ENCODE results near the gene FGFR3.
A peak's percentile ranks its signal among the peaks of the same experiment; 100 is the strongest.

Gene FGFR3

DNA sequence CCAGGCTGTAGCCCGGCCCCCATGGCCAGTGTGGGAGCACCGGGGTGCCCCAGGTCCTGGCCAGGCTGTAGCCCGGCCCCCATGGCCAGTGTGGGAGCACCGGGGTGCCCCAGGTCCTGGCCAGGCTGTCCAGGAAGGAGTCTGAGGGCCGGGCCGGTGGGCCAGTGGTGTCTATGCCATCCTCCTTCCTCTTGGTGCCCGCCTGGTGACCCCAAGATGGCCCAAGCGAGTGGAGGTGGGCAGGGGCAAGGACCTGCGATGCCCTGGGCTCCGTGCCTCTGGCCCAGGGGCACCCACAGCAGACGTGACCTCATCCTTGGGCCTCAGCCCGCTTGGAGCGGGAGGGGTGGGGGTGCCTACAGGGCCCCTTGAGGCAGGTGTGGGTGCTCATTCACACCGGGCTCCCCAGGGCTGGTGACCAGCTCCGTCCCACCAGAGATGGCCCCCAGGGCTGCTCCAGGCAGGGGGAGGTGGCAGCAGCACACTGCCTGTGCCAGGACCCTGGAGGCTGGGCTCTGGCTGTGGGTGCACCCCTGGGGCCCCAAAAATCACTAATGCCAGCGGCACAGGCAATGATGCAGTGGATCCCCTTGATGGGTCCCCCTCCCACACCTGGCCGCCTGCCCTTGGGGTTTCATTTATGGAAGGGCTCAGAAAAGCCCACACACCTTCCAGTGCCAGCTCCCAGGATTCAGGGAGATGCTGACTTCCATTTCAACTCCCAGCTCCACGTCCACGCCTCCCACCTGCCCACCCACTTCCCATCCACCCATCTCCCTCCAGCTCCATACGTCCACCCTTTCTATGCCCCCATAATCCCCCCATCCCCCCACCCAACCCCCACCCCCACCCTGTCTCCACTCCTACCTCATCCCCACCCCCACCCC is 36.0 kb upstream of the FGFR3 start:
- DNase-seq = no peak

DNA sequence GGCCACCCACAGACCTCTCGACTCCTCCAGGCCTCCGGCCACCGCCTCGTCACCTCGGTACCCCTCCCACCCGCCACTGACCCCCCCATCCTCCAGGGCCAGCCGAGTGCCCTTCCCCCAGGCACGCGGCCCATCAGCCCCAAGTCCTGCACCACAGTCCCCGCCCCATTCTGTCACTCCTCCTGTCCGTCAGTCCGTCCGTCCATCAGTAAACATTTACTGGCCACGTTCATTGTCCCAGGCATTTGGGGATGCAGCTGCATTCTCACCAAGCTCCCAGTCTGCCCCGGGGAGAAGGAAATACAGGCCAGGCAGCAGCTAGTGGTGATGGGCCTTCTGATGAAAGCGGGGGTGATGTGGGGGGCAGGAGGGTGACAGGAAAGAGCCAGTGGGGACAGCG is 35.3 kb upstream of the FGFR3 start:
- peak; percentile 1 for DNase-seq

DNA sequence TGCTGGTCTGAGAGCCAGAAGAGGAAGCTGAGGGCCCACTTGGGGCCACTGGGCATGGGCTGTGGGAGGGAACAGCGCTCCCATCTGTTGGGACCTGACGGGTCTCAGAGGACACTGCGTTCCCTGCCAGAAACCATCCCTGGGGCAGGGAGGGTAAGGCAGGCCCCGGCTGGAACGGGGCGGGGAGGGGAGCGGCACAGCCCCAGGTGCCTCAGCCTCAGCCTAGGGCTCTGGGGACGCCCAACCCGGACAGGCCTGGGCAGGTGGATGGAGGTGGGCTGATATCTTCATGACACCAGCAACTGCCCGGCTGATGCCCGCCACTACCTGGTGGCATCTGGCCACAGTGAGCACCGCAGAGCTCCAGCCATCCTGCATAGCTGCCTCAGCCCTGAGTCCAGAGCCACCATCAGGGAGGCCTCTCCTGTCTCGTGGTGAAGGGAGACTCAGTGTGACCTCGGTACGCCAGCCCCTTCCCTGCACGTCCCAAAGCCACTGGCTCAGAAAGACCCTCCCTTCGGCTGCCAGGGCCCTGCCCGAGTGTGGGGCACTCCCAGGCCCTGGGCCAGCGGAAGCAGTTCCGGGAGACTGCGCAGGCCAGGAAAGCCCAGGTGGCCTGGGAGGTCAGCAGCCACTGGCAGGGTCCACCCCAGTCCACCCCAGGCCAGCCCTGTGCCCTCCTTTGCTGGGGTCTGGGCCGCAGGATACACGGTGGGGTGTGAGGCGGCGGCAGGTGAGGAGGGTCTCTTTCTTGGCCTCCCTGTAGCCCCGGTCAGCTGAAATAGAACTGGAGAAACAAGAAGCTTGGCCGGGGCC is 34.6 kb upstream of the FGFR3 start:
- DNase-seq = no peak

DNA sequence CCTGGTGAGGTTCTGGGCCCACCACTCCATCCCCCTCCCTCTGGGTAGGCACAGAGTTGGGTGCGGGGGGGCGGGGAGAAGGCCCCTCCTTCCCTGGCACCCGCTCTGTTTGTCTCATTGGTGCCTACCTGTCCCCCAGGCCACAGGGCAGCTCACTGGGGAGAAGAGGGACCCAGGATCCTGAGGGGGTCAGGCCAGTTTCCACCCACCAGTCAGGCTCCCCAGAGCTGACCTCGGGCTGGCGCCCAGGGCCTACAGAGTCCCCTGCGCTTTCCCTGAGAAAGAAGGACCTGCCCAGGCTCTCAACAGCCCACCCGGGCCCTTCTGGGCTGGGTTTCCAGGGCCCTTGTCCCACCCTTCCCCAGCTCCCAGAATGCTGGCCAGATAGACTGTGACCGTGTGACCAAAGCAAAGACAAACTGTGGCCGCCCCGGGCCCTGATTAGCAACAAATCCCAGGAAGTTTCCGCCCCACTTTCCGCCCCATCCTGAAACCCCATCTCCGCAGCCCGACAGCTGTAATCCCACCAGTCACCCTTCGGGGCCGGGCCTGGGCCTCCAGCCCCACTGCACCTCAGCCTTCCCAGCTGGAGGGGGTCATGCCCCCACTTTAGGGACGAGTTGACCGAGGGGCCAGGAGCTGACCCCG is 33.8 kb upstream of the FGFR3 start:
- DNase-seq = no peak

DNA sequence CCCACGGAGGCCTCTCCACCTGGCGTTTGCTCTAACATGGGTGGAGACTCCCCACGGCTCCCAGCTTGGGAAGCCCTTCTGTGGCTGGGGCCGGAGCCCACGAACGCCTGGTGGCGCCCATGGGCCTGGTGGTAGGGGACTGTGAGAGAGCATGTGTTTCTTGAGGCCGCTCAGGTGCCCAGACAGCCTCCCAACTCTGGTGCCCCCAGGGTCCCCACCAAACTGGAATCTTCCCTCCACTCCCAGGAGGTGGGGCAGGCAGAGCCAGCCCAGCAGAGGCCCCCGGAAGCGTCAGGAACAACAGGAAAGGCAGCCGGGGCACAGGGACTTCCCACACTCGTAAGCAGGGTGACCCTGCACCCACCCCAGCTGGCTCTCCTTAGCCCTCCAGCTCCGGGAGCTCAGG is 33.3 kb upstream of the FGFR3 start:
- no peak for DNase-seq

DNA sequence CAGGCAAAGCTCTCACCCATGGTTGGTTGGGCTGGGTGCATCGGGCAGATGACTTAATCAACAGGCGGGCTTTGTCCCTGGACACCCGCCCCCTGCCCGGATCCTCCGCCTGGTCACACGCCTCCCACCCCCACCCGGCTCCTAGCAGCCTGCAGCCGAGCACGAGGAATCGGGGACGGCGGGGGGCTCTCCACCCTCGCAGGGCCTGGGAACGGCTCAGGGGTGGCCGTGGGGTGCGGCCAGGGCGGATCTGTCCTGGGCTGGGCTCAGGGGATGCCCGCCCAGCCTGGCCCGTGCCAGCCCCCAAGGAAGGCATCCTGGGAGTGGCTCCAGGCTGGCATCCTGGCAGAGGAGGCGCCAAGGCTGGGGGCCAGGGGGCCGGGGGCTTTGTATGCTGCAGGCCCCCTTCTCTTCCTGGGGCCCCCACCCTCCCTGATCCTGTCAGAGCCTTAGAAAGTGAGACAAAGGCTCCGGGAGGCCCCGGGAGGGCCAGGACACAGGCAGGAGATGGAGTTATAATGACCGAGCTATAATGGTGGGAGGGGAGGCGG is 32.5 kb upstream of the FGFR3 start:
- peak; percentile 70 for DNase-seq

DNA sequence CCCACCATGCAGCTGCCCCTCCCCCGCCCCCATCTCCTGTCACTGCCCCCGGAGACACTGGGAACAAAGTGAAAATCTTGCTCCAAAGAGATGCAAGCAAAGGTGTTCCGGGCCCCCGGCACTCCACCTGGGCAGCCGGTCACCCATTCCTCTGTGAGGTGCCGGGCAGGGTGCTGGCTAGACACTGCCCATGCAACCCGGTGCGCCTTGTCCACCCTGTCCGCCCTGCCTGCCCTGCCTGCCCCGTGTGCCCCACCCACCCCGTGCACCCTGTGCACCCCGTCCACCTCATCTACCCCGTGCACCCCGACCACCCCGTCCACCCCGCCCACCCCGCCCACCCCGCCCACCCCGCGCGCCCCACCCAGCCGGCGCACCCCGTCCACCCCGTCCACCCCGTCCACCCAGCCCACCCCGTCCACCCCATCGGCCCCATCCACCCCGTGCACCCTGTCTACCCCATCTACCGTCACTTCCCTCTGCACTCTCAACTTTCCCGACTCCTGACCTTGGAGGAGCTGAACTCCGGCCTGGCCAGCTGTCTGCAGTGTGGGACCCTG is 31.9 kb upstream of the FGFR3 start:
- no peak for DNase-seq

DNA sequence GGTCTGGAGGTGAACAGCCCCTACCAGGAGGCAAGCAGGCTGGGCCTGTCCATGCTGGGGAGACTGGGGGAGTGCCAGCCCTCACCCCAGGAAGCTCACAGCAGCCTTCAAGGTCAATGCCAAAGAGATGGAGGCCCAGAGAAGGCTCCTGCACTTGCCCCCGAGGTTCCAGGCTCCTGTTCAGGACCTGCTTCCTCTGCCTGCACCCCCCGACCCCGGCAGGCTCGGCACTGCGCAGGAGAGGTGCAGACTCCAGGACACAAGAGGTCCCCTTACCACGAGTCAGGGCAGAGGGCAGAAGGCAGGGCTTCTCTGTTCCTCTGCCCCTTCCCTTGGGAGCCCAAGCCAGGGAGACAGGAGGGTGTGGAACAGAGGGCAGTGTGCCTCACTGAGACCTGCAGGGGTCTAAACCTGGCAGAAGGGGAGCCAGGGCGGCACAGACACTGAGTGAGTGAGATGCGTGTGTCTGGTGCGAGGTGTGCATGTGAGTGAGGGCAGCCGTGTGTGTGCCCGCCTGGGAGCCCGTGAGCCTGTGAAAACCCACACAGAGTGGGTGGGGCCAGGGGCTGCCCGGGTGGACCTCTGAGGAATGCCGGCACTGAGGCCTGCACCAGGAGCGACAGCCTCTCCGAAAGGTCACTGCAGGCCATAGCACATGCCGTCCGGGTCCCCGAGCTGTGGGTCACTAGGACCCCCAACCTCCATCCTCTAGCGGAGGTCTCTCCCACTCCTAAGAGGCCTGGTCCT is 30.7 kb upstream of the FGFR3 start:
- no peak for DNase-seq

DNA sequence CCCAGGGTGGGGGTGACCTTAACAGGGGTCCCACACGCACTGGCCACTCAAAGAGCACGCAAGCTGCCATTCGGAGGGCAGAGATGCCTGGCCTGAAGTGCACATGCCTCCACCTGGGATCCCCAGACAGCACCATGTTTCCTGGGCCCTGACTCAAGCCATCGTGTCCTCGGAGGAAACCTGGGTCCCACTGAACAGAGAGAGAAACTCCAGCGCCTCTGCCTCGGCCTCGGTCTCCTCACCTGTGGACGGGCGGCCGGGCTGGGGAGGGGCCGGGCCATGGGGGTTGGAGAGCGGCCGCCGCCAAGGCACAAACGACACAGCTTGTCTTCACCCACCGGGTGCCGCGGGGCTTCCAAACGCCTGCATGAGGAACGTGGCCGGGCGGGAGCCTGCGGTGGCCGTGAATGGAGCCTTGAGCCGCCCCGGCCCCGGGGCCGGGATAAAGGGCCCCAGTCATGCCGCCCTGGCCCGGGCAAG is 30.0 kb upstream of the FGFR3 start:
- DNase-seq = no peak

DNA sequence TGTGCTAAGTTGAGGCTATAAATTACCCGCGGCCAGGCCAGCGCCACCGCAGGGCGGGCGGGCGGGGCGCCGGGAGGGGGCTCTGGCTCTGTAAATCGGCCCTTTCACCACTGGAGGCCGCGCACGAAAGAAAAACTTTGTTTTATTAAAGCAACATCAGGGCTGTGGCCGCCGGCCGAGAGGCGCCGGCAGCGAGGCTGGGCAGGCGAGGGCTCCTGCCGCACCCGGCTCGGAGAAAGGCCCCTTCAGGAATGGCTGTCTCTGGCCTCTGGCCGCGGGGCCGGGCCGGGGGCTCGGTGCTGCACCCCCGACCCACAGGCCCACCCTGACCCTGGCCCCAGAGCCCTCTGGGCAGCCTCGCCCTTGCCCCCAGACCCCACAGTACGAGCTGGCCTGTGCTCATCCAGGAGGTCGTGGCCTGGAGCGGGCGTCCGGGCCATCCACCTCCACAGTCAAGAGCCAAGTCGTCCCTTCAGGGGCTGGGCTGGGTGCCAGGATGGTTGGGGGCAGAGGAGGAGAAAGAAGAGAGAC is 29.5 kb upstream of the FGFR3 start:
- peak; percentile 67 for DNase-seq

DNA sequence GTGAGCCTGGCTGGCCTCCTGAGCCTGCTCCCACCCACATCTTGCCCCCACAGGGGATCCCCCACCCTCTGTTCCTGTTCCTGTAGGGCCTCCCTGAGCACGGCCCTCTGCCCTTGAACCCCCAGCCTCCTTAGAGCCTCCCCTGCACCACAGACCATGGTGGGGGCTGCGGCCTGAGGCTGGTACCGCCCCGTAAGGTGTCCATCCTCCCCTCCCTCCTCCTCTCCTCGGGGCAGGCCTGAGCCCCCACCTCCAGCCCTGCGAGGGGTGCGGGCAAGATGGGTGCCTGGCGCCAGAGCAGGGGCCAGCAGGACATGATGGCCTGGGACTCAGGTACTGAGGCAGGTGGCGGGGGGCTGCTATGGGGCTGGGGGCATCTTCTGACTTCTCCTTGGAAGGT is 28.4 kb upstream of the FGFR3 start:
- no peak for DNase-seq

DNA sequence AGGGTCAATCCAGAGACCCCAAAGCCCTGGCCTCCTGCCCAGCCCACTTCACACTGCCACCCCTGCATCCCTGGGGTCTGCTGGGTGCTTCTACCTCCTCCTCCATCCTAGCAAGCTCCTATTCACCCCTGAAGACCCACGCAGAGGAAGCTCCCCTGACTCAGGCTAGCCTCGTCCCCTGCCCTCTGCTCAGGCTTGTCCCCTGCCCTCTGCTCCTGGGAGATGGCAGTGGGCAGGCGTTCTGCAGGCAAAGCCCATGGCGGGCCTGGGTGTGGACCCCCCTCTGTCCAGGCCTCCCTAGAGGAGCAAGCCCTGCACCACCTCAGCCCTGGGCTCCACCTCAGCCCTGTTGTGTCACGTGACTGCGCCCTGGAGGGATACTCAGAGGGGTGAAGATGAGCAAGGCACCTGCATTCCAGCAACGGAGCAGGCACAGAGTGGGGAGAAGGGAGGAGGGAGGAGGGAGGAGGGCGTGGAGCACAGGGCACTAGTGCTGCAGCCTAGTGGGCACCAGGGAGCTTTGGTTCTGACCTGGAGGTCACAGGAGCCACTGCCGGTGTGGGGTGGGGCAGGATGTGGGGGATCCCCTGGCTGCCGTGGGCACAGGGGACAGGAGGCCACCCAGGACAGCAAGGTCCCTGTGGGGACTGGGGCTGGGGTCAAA is 27.6 kb upstream of the FGFR3 start:
- no peak for DNase-seq

DNA sequence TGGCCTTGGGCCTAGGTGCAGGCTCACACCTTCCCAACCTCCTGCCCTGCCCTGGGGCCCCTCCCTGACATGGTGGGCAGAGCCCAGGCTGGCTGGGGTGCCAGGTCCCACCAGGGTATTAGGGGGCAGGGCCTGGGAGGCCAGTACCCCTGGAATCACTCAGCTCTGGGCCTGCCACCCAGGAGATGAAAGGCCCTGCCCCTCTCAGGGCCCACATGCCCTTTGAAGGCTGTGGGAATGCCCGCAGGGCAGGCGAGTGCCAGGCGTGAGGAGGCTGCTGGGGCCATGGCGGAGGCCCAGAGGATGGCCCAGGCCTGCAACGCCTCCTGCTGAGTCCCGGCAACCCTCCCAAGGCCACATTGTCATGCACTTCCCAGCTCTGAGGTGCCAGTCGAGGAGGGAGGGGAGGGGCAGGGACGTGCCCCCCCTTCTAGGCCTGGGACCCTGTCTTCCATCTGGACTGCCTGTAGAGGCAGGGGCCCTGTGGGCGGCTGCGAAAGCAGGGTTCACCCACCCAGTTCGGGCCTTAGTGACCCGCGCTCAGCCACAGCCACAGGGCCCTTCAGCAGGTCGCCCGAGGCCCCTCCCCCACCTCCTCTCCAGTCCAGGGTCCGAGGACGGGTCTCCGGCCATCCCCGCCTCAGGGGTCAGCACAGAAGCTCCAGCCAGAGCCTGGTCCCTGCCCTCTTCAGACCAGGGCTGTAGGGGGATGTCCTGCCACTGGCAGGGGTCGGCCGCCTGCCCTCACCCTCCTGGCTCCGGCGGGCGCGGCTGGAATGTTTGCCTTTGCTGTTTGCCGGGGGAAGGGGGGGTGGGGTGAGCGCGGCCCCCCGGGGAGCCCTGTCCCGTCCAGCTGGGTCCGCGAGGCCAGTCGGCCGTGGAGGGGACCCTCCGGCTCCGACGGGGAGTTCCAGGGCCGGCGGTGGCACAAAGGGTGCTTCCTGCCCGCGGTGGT is 26.7 kb upstream of the FGFR3 start:
- DNase-seq = peak; percentile 58

DNA sequence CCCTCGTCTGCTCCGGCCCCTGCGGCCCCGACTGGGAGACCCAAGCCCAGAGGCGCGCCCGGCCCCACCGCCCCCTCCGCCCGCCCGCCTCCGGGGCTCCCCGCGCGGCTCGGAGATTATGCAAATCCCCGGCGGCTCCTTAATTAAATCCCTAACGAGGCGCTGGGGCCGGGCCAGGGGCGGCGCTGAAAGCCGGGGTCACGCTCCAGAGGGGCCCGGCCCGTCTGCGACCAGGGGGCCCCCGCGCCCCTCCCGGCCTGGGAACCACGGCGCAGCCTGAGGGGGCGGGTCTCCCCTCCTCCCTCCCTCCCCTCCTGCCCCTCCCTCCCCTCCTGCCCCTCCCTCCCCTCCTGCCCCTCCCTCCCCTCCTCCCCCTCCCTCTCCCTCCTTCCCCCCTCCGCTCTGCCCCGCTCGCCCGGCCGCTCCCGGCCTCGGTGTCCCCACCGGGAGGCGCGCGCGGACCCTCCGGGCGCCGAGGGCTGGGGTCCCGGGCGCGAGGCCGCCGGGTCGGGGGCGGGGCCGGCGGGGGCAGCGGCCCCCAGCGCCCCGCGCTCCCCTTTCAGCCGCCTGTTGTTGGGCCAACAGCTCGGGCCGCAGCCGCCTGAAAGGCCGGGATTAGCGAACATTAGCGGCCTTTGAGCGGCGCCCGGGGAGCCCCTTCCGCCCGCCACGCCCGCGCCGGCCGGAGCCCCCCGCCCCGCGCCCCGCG is 25.9 kb upstream of the FGFR3 start:
- DNase-seq = peak; percentile 79

DNA sequence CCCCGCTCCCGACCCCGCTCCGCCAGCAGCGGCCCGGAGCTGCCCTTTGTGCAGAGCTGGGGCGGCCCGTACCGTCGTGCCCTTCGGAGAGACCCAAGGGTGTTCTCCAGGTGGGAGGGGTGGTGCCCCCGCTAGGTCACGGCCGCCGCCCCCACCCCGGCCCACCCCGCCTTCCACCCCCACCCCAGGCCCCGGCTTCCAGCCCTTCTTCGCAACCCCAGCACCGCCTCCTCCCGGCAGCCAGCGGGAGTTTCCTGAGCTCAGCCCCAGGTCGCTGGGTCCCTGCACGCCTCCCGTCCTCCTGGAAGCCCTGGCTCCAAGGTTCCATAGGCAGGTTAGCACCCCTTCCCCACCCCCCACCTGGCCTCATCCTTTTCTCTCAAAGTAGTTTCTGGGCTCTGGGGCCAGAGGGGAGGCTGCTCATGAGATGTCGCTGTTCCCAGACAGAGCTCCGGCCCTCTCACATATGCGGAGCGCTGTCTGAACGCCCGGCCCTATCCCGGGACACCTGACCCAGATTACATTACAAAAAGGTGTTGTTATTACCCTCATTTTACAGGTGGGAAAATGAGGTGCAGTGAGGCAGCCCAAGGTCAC is 25.2 kb upstream of the FGFR3 start:
- peak; percentile 68 for DNase-seq

DNA sequence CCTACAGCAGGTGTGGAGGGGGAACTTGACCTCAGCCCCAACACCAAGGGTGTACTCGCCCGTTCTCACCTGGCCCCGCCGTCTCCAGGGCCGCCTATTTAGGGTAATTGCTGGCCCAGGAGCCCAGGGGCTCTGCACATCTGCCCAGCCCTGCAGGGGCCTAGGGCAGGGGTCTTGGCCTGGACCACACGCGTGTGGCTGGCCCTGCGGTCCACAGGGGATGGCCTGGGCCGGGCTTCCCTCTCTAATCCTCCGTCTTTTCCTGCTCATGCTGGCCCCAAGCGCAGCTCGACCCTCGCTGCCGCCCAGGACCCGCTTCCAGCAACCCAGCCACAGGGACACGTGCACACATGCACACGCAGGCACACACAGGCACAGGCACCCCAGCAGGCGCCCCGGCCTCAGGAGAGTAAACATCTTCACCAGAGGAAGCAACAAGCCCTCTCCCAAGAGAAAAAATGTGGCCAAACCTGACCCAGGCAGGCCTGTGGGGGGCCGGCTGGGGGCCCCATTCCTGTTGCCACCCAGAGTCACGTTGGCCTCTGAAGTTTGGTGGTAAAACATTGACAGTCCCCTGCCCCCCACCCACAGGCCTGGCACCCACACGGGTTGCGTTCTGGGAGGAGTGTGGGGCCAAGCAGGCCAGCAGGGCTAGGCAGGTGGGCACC is 24.6 kb upstream of the FGFR3 start:
- no peak for DNase-seq

DNA sequence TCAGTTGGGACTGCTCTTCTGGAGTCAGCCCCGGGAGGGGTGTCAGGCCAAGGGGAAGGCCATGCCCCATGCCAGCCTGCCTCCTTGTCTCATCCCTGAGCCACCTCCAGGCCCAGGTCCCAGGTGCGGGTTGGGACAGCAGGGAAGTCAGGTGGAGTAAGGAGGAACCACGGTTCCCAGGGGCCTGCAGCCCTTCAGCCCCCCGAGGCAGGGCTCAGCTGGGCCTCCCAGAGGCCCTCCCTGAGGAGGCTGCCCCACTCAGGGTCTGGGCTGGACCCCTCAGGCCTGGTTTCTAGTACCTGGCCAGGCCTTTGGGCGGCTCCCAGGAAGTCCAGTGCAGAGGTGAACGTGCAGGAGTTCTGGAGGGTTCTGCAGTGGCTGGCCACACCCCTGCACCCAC is 23.4 kb upstream of the FGFR3 start:
- no peak for DNase-seq

DNA sequence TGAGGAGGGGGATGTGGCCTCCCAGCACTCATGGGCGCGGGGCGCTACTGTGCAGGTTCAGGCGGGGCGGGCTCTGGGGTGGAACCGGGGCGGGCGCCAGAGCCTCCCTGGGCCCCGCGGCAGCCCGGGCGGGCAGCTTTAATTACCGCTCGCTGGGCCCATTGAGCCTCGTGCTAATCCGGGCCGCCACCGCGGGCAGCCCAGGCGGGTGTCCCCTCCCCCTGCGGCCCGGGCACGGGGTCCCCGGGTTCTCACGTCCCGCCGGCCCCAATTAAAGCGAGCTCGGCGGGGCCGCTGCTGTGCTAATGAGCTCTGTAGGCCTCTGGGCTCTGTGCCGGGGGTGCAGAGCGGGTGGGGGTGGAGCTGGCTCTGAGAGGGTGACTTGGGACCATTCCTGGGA is 22.8 kb upstream of the FGFR3 start:
- peak; percentile 83 for DNase-seq
